Endothelial cell (in vitro differentiated cells): Measurements from ENCODE around the gene SMLR1. TPM values are rescaled to one million over a fixed set of nuclear protein-coding genes. Genes with fewer than 3 reads are reported as not detected.

Experiments
- DNase-seq: peaks from one replicate; pipeline ENCODE4 v3.0.0; 2021; ENCODE audit warnings: low spot score
- H3K27ac Mint-ChIP-seq: one replicate; pipeline ENCODE4 v1.8.0; 2021; ENCODE audit warnings: mixed read lengths, inconsistent platforms; ENCODE audit not compliant: unreplicated experiment
- H3K27me3 Mint-ChIP-seq: one replicate; pipeline ENCODE4 v1.8.0; 2021; ENCODE audit warnings: mild to moderate bottlenecking, moderate library complexity, mixed read lengths, inconsistent platforms; ENCODE audit not compliant: unreplicated experiment
- H3K36me3 Mint-ChIP-seq: one replicate; pipeline ENCODE4 v1.8.0; 2021; ENCODE audit warnings: mild to moderate bottlenecking, low read depth, mixed read lengths, inconsistent platforms; ENCODE audit not compliant: unreplicated experiment
- H3K4me1 Mint-ChIP-seq: one replicate; pipeline ENCODE4 v1.8.0; 2021; ENCODE audit warnings: mild to moderate bottlenecking, mixed read lengths, inconsistent platforms; ENCODE audit not compliant: unreplicated experiment
- H3K4me3 Mint-ChIP-seq: one replicate; pipeline ENCODE4 v1.8.0; 2021; ENCODE audit warnings: mild to moderate bottlenecking, mixed read lengths, inconsistent platforms; ENCODE audit not compliant: unreplicated experiment
- H3K9me3 Mint-ChIP-seq: one replicate; pipeline ENCODE4 v1.8.0; 2021; ENCODE audit warnings: mixed read lengths, inconsistent platforms; ENCODE audit not compliant: unreplicated experiment
- CTCF ChIP-seq: fragments of 200-600 bp; sonication (generic); IDR thresholded peaks from one replicate; pipeline ENCODE4 v1.5.0; 2021; ENCODE audit warnings: antibody characterized with exemption; ENCODE audit not compliant: unreplicated experiment
- total RNA-seq: library from RNA; stranded (reverse); fragmentation: NEBNext Ultra II Directional; extraction: Animal tissue kit (Norgen Biotek cat#: 25700); gene quantifications from one replicate; pipeline ENCODE4 v1.2.1, GENCODE V29; 2021; ENCODE audit not compliant: unreplicated experiment

Gene SMLR1
- total RNA-seq, 1 donor from 2014 or later: not detected

GRCh38 chr6:130863415-130864230, 36.4 kb downstream of the SMLR1 start:
- H3K9me3 Mint-ChIP-seq: no peaks in the 10 kb centered on the region
- no peak overlapping the region for H3K4me3 Mint-ChIP-seq
- peaks cover 29% of the 10 kb centered on the region for H3K36me3 Mint-ChIP-seq
- H3K27ac Mint-ChIP-seq: no peak overlapping the region
- no peak for DNase-seq
- H3K4me1 Mint-ChIP-seq: no peaks in the 10 kb centered on the region
- peaks cover 2% of the 10 kb centered on the region for H3K27me3 Mint-ChIP-seq
- no peak for TF ChIP-seq CTCF

GRCh38 chr6:130864344-130864743, 37.1 kb downstream of the SMLR1 start:
- Mint-ChIP-seq H3K4me3 (no peak overlapping the region), H3K27me3 (peaks cover 2% of the 10 kb centered on the region), H3K27ac (no peak overlapping the region), H3K36me3 (peaks cover 35% of the 10 kb centered on the region), H3K4me1 (no peaks in the 10 kb centered on the region), H3K9me3 (no peaks in the 10 kb centered on the region)
- no peak for TF ChIP-seq CTCF
- no peak for DNase-seq

- no peak for TF ChIP-seq CTCF
- no peak for DNase-seq
- H3K4me3 Mint-ChIP-seq: no peak overlapping the region
- H3K4me1 Mint-ChIP-seq: no peaks in the 10 kb centered on the region
- no peaks in the 10 kb centered on the region for H3K9me3 Mint-ChIP-seq
- no peaks in the 10 kb centered on the region for H3K27me3 Mint-ChIP-seq
- H3K36me3 Mint-ChIP-seq: peaks cover 38% of the 10 kb centered on the region
- no peak overlapping the region for H3K27ac Mint-ChIP-seq
Measured at GRCh38 chr6:130865793-130866192, 38.6 kb downstream of the SMLR1 start.

- DNase-seq: no peak
- Mint-ChIP-seq H3K36me3 (peaks cover 25% of the 10 kb centered on the region), H3K27me3 (no peaks in the 10 kb centered on the region), H3K4me1 (peaks cover 2% of the 10 kb centered on the region), H3K9me3 (no peaks in the 10 kb centered on the region), H3K4me3 (no peak overlapping the region), H3K27ac (no peak overlapping the region)
- TF ChIP-seq CTCF: no peak
Measured at GRCh38 chr6:130869681-130870080, 42.5 kb downstream of the SMLR1 start.

- H3K27ac Mint-ChIP-seq: no peak overlapping the region
- H3K9me3 Mint-ChIP-seq: no peaks in the 10 kb centered on the region
- peaks cover 22% of the 10 kb centered on the region for H3K36me3 Mint-ChIP-seq
- H3K4me1 Mint-ChIP-seq: peaks cover 2% of the 10 kb centered on the region
- no peak for TF ChIP-seq CTCF
- no peak overlapping the region for H3K4me3 Mint-ChIP-seq
- H3K27me3 Mint-ChIP-seq: no peaks in the 10 kb centered on the region
- no peak for DNase-seq
Measured at GRCh38 chr6:130870179-130870880, 43.1 kb downstream of the SMLR1 start.
